PC-3 (cell line): ENCODE results near the gene FUT2.

Experiments
- EZH2phosphoT487 ChIP-seq: fragments of 300-600 bp; sonication (generic); IDR thresholded peaks from 2 replicates; pipeline ENCODE4 v1.6.1; 2018; ENCODE audit warnings: mild to moderate bottlenecking, antibody characterized with exemption, low read length, borderline replicate concordance
- TF ChIP-seq, protein P1 (sequence below): fragments of 300-600 bp; sonication (generic); conservative IDR thresholded peaks from 2 replicates; pipeline ENCODE4 v1.5.1; 2017; ENCODE audit warnings: antibody characterized with exemption, low read depth, mild to moderate bottlenecking, low read length

DNA sequence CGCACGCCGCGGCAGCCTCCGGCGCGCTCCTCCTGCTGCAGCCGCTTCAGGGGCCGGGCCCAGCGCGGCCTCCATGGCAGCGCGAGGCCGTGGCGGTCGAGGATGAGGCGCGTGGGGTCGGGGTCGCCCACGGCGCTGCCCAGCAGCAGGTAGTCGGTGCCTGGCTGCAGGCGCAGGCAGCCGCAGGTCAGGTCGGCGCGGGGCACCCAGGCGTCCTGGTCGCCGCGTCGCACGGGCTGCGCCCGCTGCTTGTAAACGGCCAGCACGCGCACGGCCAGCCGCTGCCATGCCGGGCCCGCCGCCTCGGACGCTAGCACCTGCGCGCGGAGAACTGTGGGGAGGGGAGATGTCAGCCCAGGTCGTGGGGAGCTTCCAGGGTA, 34.1 kb upstream of the FUT2 start:
- no peak for TF ChIP-seq EZH2phosphoT487
- TF ChIP-seq, protein P1, sequence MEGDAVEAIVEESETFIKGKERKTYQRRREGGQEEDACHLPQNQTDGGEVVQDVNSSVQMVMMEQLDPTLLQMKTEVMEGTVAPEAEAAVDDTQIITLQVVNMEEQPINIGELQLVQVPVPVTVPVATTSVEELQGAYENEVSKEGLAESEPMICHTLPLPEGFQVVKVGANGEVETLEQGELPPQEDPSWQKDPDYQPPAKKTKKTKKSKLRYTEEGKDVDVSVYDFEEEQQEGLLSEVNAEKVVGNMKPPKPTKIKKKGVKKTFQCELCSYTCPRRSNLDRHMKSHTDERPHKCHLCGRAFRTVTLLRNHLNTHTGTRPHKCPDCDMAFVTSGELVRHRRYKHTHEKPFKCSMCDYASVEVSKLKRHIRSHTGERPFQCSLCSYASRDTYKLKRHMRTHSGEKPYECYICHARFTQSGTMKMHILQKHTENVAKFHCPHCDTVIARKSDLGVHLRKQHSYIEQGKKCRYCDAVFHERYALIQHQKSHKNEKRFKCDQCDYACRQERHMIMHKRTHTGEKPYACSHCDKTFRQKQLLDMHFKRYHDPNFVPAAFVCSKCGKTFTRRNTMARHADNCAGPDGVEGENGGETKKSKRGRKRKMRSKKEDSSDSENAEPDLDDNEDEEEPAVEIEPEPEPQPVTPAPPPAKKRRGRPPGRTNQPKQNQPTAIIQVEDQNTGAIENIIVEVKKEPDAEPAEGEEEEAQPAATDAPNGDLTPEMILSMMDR, result no peak
